PFSK-1 (cell line): ENCODE data around the gene TAF10.

Experiments
- POLR2AphosphoS5 ChIP-seq: IDR thresholded peaks from 2 replicates; pipeline ENCODE4 v1.6.1; 2012; ENCODE audit warnings: low read depth, mild to moderate bottlenecking, control low read depth, low read length, moderate library complexity
- REST ChIP-seq, 2 experiments: IDR thresholded peaks; 2 replicates each; pipeline versions ENCODE4 v1.6.1 to v1.8.0; 2011 to 2012; ENCODE audit warnings: low read depth in 2 of 2, low read length in 2 of 2, control low read depth in 1 of 2, inconsistent platforms in 1 of 2, mild to moderate bottlenecking in 1 of 2, moderate library complexity in 1 of 2; ENCODE audit not compliant: insufficient read depth in 1 of 2
- SIN3A ChIP-seq: IDR thresholded peaks from 2 replicates; pipeline ENCODE4 v1.6.1; 2012; ENCODE audit warnings: mild to moderate bottlenecking, low read length, moderate library complexity, borderline replicate concordance; ENCODE audit not compliant: insufficient read depth
- TAF1 ChIP-seq: IDR thresholded peaks from 2 replicates; pipeline ENCODE4 v1.6.1; 2012; ENCODE audit warnings: low read length, control low read depth, borderline replicate concordance; ENCODE audit not compliant: insufficient read depth

- TF ChIP-seq REST (IDR thresholded peaks at IDR 0.05; ENCODE audit: insufficient read depth in 1 of 2, low read depth in 2 of 2, low read length in 2 of 2) (no peak), TAF1 (no peak), POLR2AphosphoS5 (no peak), SIN3A (no peak)
Measured at GRCh38 chr11:6617315-6617781, 5.3 kb upstream of the TAF10 start.
